Hematopoietic multipotent progenitor cell treated with erythropoietin and hydrocortisone succinate and interleukin-3 and kit ligand, for 6 days (in vitro differentiated cells): ENCODE measurements around the gene KLF13.

ENCODE experiments used
- DNase-seq: peaks from one replicate; pipeline ENCODE4 v3.0.0-alpha.2; 2015

Gene KLF13

DNA sequence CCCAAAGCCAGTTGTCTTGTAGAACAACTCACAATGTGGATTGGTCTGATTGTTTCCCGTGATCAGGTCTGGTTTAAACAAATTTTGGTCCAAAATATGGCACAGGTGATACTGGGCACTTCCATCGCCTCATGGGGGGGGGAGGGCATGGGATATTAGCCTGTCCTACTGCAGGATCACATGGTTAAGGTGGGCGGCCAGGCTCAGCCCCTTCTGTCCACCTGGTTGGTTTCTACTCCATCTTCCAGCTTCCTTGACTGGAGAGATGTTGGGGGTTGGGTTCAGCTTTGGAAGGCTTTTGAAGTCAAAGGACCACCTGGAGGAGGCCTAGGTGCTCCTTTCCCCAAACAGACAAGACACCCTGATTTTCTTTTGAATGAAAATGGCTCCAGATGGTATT, 7.2 kb downstream of the KLF13 start:
- DNase-seq = no peak

DNA sequence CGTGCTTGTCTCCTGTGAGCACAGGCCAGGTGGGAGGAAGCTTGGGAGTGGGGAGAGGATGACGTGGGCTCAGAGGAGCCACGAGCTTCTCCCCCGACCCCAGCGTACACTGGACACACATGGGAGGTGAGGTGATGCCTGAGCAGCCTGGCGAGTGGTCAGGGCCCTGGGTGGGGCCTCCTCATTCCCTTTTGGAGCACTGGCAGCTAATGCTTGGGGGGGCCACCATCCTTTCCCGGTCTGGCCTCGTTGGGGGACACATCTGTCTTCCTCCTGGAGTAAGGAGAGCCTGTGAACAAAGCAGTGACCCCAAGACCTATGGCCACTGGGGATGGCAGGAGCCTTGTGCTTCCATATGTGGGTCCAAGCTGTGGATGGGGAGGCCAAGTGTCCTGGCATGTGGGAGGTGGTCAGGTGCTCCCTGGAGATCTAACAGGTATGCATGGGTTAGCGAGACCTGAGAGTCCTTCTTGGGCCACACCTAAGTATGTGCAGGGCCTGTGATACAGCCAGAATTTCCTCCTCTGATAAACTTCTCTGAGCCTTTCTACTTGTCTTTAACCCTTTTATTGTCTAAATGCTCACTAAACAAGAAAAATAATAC, 9.5 kb downstream of the KLF13 start:
- no peak for DNase-seq

- no peak for DNase-seq
Measured at GRCh38 chr15:31336593-31337295, 10.1 kb downstream of the KLF13 start.

- no peak for DNase-seq
Measured at GRCh38 chr15:31337352-31338031, 10.9 kb downstream of the KLF13 start.

GRCh38 chr15:31338318-31338878, 11.8 kb downstream of the KLF13 start:
- DNase-seq = peak; percentile 67

DNA sequence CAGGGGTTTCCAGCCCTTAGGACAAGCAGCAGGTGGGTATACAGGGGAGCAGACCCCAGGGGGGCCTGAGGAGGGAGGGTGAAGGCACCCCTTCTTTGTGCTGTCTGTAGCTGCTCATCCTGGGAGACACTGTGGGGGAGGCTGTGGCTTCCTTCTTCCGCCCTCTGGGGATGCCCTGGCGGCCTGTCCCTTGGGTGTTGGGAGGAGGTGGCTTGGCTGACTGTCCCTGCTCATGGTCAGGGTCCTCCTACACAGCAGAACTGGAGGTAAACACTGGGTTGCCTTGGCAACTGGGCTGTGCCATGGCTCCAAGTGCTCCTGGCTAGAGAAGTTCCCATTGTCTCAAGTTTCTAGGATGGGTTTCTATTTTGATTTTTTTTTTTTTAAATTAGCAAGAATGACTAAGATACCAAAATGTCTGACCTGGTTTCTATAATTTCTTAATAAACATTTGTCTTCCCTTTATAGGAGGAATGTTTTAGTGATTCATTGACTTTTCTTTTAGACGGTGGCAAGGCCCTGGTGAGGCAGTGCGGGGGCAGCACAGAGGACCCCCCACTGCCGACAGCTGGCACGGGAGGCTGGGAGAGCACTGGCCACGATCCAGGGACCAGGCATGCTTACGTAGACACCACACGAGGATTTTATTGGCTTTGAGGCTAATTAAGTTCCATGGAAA, 12.4 kb downstream of the KLF13 start:
- DNase-seq = no peak

DNA sequence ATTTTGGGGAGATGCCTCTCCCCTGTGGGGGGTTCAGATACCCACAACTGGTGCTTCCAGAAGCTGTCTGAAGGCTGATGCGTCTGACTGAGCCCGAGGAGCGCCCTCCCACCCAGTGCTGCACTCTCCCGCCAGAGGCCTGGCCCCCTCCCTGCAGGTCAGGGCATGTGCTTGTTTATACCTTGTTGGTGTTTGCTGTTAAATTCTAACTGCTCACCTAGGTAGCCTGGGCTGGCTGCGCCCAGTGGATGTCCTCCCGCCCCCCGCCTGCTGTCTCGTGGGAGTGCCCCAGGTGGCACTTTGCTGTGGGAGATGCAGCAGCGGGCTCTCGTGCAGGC, 12.9 kb downstream of the KLF13 start:
- DNase-seq = no peak

- no peak for DNase-seq
Measured at GRCh38 chr15:31340047-31340446, 13.4 kb downstream of the KLF13 start.

- no peak for DNase-seq
Measured at GRCh38 chr15:31340592-31340991, 14.0 kb downstream of the KLF13 start.

DNA sequence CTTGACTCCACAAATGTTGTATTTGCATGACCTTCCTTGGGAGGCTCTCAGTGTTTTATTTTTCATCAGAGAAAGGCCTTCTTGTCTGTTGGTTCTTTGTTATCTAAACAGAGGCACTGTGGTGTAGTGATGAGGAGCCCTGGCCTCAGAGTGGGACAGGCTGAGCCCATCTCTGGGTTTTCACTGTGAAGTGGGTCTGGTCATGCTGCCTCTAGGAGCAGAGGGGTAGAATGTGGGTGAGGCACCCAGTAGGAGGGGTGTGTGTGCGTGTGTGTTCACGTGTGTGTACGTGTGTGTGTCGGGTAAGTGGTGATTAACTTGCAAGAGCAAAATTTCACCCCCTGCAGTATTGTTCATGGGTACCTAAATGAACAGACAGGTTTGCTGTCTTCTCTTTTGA, 14.4 kb downstream of the KLF13 start:
- DNase-seq = no peak

DNA sequence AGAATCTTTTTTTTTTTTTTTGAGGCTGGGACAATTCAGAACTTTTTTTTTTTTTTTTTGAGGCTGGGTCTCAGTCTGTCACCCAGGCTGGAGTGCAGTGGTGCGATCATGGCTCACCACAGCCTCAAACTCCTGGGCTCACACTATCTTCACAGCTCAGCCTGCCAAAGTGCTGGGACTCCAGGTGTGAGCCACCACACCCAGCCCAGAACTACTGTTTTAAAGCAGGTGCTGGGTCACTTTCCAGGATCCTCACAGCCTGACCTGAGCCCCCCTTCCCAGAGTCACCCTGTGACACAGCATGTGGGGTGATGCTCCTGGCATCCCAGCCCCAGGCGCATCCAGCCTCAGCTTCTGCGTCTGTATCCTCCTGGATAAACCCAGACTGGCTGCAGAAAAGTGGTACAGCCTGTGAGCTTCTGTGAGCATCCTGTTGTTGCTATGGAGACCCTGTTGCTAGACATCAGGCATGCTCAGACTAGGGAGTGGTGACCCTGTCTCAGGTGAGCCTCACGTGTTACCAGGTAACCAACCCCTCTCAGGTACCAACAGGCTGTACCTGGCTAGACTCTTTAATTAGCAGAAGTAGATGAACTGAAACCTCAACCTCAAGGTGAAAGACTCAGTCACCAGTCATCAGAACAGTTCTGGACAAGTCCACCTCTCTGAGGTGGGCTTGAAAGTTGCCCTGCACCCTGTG, 15.0 kb downstream of the KLF13 start:
- DNase-seq = no peak

DNA sequence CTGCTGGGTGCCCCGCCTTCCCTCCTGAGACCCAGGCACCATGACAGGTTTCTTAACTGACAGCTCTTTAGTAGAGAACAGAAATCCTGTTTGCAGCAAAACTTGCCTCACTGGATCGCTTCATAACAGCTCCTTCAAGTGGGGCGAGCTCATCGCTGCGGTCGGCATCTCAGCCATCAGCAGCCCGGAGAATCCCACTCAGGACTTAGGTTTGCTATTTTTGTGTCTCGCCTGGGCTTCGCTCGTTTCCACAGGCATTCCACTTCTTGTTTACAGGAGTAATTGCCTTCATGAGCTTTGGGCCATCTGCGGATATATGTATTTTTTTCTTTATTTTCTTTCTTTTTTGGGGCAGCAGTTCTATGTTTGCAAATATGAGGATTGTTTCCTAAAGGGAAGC, 15.7 kb downstream of the KLF13 start:
- DNase-seq = no peak

DNA sequence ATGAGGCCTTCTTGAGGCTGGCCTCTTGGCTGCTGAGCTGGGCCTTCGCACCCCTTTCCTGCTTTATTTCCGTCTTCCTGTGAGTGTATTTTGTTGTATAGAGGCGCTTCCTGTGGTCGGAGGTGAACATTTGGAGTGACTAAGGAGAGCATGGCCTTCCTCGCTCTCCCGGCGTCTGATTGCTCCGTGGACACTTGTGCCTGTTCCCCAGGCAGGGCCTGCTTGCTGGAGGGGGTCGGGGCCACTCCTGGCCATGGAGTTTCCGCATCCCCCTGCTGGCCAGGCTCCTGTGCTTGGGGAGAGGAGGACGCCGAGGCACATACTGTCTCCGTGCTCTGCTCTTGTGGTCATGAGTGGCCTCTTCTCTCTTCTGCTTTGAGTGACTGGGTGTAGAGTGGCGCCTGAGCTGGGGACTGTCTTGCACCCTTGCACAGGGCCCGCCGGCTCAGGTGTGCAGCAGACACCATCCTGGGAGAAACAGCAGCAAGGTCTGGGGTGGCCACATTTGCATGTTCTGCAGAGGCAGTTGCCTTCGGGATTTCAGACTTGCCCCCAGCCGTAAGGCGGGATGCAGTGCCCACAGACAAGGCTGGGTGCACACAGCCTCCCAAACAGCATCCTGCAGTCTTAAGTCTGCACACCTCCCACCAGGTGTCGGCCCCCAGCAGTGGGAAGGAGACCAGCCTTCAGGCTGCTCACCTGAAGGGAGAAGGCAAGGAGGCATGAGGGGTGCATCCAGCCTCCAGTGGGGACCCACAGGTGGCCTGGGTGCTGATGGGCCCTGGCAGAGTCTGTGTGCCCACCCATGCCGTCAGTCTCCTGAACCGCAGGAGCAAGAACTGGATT, 16.4 kb downstream of the KLF13 start:
- no peak for DNase-seq

DNA sequence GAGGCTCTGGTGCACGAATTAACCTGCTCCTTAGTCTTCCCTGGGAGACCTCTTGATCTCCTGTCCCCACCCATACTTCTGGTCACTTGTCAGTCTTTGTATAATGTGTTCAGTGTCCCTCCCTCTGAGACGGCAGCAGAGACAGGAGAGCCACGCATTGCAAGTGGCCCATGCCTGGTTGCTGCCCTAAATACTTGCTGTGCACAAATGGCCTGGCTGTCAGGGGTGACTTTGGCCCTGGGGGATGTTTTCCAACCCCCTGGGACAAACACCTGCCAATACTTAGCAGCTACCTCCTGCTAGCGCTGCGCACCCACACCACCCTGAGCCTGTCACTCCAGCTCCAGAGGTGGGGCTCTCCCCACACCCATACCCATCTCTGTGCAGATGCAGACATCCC, 17.2 kb downstream of the KLF13 start:
- no peak for DNase-seq

DNA sequence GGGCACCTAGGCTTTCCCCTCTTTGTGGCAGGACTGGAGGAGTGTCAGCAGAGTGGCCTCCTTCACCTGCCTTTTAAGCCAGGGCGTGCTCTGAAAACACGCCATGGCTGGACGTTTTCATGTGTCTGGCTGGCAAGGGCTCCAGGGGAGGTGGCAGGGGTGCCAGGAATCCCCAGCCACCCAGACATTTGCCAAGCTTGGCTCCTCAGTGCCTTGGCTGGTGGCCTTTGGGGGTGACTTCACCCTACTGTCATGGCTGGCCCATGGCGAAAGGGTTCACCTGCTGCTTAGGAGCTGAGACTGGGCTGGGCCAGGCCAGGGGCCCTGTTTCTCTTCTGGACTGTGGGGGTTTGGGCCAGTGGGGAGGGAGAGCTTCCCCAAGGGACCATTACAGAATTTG, 17.6 kb downstream of the KLF13 start:
- DNase-seq = no peak

GRCh38 chr15:31344823-31345605, 18.4 kb downstream of the KLF13 start:
- DNase-seq = peak; percentile 61

- no peak for DNase-seq
Measured at GRCh38 chr15:31345606-31346366, 19.2 kb downstream of the KLF13 start.

GRCh38 chr15:31346367-31347066, 19.9 kb downstream of the KLF13 start:
- no peak for DNase-seq
